ENCODE data around the gene RPTN.
"Not testable (repeated sequence)": the region's sequence is repeated elsewhere in the genome, so short reads cannot be mapped to it uniquely, and the experiment has no call there.

The RPTN gene

DNA sequence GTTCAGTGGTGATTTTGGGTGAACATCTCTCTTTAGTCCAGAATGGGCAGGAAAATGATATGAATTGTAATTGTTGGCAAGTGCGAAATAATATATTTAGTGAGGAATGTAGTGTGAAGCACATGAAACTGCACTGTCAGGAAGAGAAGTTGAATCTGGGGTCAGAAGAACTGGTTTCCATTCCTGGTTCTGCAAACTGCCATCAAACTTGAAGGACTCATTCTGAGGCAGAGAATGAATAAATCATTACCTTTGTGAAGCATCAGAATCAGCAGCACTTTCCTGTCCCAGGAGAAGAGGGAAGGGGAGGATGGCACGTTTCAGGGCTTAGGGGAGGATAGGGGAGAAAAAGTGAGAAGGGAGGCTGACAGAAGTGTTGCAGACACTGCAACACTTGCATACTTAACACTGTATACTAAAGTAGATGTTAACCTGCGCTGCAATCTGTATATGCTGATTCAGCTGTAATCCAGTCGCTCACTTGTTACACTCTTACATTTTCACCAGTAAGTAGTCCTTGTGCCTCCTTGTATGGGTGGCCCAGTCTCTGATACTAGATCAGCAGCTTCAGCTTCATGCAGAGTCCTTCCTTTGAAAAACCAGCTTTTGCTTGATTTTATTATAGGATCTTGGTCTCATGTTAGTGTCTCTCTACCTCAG is 10.5 kb upstream of the RPTN start:
- Mint-ChIP-seq H3K4me1 (peaks cover 18% of the 10 kb centered on the region), H3K27ac (no peak overlapping the region), H3K27me3 (no peaks in the 10 kb centered on the region), H3K9me3 (no peaks in the 10 kb centered on the region), H3K4me3 (no peak overlapping the region)
- ATAC-seq (no peak), DNase-seq (no peak)

DNA sequence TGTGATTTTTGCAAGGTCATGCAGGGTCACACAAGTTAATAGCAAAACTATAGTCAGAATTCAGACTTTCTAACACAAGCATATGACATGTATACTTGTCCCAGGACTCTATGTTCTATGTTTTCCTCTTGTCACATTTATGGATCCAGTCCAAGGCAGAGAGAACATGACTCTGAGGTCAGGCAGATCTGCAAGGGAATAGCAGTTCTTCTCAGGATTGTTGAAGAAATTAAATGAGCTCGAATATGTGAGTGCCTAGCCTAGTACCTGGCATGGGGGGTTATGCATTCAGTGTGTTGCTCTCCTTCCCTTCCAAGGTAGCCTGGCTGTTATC is 9.5 kb upstream of the RPTN start:
- Mint-ChIP-seq H3K27ac (no peak overlapping the region), H3K4me1 (peaks cover 18% of the 10 kb centered on the region), H3K9me3 (no peaks in the 10 kb centered on the region), H3K27me3 (no peaks in the 10 kb centered on the region), H3K4me3 (no peak overlapping the region)
- no peak for DNase-seq
- ATAC-seq: no peak

DNA sequence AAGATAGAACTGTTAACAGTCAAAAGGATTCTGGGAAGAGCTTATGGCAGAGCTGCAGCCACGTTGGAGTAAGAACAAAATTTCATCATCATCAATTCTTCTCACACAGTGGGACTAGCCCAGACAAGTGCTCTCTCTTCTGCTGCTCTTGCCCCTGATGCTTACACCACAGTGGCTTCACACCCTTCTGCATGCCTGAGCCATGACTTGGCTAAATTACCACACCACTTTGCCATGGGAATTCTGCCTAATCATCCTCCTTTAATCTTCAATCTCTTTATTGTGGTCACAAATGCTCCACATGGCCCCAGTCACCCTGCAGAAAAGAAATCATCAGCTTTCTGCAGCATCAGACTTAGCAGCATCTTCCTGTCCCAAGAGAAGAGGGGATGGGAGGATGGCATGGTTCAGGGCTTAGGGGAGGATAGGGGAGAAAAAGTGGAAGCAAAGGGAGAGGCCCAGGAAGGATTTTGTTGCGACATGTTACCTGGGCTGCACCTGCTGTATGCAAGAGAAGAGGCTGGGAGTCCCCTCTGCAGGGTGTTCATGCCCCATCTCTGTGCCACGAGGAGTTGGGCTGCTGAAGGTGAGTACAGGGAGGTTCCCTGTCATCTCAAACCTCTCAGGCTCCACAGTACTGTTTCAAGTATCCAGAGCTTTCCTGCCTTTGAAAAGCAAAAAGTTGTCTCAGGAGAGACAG is 9.0 kb upstream of the RPTN start:
- Mint-ChIP-seq H3K9me3 (no peaks in the 10 kb centered on the region), H3K4me3 (no peak overlapping the region), H3K27ac (no peak overlapping the region), H3K4me1 (peaks cover 18% of the 10 kb centered on the region), H3K27me3 (no peaks in the 10 kb centered on the region)
- ATAC-seq (no peak), DNase-seq (no peak)

DNA sequence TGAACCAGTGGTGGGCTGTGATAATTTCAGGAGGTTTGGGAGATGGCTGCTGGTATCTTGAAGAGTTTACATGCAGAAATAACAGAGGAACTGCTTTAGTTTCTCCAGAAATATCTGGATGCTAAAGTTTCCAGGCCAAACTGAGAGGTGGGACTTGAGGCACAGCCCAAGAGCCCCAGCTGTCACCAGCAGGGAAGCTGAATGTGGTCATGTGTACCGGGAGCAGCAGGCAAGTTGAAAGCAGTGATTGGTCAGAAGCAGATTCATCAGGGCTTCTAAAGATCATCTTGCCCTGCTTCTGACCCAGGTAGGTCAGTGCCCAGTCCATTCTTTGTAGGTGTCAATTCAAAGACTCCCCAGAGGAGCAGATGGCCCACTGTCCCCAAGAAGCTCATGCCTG is 7.9 kb upstream of the RPTN start:
- Mint-ChIP-seq H3K4me1 (peaks cover 18% of the 10 kb centered on the region), H3K27ac (no peak overlapping the region), H3K4me3 (no peak overlapping the region), H3K9me3 (no peaks in the 10 kb centered on the region), H3K27me3 (no peaks in the 10 kb centered on the region)
- ATAC-seq (no peak), DNase-seq (no peak)

DNA sequence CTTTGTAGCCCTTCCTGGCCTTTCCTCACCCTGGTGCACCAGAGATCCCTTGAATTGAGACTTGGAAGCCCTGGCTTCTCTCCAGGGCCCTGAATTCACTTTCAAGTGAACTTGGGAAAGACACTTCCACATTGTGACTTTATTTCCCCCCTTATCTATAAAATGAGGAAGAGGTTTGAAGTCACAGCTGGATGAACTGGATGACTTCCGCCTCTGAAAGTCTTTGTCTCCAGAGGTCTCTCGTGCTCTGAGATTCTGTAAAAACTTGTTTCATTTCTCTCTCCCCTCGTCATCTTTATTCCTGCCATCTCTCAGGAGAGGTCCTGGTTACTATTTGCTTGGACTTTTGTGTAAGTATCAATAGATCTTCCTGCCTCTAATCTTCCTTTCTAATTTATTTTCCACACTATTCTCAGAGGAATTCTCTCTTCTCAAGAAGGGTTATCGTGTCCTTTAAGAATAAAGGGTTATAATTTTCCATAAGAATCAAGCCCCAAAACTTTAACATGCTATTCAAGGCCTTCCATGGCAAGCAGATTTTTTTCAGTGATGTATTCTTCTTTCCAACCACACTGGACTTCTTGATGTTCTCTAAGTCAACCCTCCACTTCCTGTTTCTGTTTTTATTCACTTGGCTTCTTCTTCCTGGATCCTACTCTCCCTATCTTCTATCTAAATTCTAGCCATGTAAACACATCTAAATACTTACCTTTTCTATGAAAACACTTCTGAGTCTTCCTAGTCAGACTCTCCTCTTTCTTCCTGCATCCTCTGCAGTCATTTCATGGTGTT is 6.5 kb upstream of the RPTN start:
- DNase-seq (no peak), ATAC-seq (no peak)
- Mint-ChIP-seq H3K4me3 (no peak overlapping the region), H3K27ac (peak overlapping the region in 1 of 2 donors; percentile 69), H3K9me3 (no peaks in the 10 kb centered on the region), H3K27me3 (no peaks in the 10 kb centered on the region), H3K4me1 (peaks cover 18% of the 10 kb centered on the region)

GRCh38 chr1:152164517-152165136 is 5.6 kb upstream of the RPTN start:
- Mint-ChIP-seq H3K27ac (no peak overlapping the region), H3K9me3 (no peaks in the 10 kb centered on the region), H3K4me3 (no peak overlapping the region), H3K27me3 (no peaks in the 10 kb centered on the region), H3K4me1 (peaks cover 18% of the 10 kb centered on the region)
- DNase-seq: no peak
- ATAC-seq: no peak

GRCh38 chr1:152162792-152163463 is 3.9 kb upstream of the RPTN start:
- H3K9me3 Mint-ChIP-seq: no peaks in the 10 kb centered on the region
- H3K4me3 Mint-ChIP-seq: no peak overlapping the region
- no peak overlapping the region for H3K27ac Mint-ChIP-seq
- ATAC-seq (no peak), DNase-seq (no peak)
- peaks cover 16% of the 10 kb centered on the region for H3K4me1 Mint-ChIP-seq
- no peaks in the 10 kb centered on the region for H3K27me3 Mint-ChIP-seq

DNA sequence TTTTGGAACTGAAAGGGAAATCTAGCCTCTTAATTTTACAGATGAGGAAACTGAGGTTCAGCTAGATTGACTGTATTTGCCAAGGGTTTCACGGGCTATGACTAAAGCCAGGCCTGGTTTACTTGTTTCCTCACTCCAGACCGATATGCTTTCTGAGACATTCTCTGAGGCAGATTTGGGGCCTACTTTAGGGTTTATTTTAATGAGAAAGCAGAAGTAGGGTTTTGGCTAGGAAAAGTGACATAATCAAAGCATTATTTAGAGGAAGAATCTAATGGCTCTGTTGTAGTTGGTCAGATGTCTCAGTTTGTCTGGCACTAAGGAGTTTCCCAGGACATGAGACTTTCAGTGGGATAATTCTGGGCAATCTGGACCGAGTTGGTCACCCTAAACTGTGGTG is 1.5 kb upstream of the RPTN start:
- Mint-ChIP-seq H3K27ac (no peak overlapping the region), H3K27me3 (no peaks in the 10 kb centered on the region), H3K4me1 (peaks cover 3% of the 10 kb centered on the region), H3K9me3 (no peaks in the 10 kb centered on the region), H3K4me3 (no peak overlapping the region)
- ATAC-seq: no peak
- DNase-seq: no peak

DNA sequence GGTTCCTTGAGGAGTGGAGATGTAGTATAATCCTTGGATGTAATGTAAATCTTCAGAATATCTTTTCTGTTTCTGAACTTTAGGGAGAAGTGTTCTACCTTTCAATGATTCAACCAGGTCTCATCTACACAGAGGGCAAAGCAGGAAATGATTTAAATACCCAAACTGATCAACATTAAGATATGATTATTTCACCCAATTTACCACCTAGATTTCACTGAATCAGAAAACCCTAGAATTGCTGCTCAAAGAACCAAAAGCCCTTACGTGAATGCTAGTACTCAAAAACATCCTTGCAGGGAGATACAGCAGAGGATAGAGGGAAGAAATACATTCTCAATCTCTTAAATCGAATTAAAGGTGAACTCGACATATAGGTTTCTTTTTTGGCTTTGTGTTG is 5.0 kb downstream of the RPTN start:
- peaks cover 4 to 6% of the 10 kb centered on the region in 2 donors for H3K9me3 Mint-ChIP-seq
- no peak overlapping the region for H3K4me3 Mint-ChIP-seq
- H3K4me1 Mint-ChIP-seq: no peaks in the 10 kb centered on the region
- ATAC-seq (no peak), DNase-seq (no peak)
- H3K27me3 Mint-ChIP-seq: peaks cover 18% of the 10 kb centered on the region
- H3K27ac Mint-ChIP-seq: no peak overlapping the region

DNA sequence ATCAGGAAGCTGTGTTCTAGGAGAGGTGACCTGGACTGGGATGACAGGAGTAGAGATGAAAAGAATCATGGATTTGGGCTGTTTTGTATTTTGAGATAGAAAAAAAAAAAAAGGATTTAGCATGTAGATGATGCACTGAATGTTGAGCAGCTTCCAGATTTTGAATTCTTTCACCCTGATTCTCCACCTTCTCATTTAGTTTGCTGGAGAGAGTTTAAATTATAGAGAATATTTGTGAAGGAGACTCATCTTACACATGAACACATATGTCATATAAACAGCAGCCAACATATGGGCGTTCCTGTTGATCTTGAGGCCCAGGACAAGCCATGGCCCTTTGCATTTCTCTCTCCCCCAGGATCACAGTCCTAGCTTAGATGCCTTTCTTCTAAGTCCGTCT is 7.4 kb downstream of the RPTN start:
- peaks cover 20% of the 10 kb centered on the region for H3K27me3 Mint-ChIP-seq
- peaks cover 15% of the 10 kb centered on the region in 2 donors for H3K9me3 Mint-ChIP-seq
- DNase-seq (no peak), ATAC-seq (no peak)
- no peaks in the 10 kb centered on the region for H3K4me1 Mint-ChIP-seq
- H3K27ac Mint-ChIP-seq: no peak overlapping the region
- no peak overlapping the region for H3K4me3 Mint-ChIP-seq

GRCh38 chr1:152148981-152149380 is 10.0 kb downstream of the RPTN start:
- ATAC-seq (no peak), DNase-seq (no peak)
- Mint-ChIP-seq H3K9me3 (peaks cover 24 to 29% of the 10 kb centered on the region in 2 donors), H3K4me3 (no peak overlapping the region), H3K27me3 (peaks cover 35% of the 10 kb centered on the region), H3K4me1 (no peaks in the 10 kb centered on the region), H3K27ac (no peak overlapping the region)

DNA sequence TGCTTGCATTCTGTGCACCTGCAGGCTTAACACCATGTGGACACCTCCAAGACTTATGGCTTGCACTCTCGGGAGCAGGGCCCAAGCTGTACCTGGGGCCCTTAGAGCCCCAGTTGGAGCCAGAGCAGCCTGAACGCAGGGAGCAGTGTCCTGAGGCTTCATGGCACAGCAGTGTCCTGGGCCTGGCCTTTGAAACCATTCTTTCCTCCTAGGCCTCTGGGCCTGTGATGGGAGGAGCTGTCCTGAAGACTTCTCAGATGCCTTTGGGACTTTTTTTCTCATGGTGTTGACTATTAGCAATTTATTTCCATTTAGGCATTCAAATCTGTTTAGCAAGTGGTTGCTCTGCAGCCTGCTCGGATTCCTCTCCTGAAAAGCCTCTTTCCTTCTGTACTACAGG is 11.0 kb downstream of the RPTN start:
- ATAC-seq: no peak
- H3K4me3 Mint-ChIP-seq: no peak overlapping the region
- peaks cover 7% of the 10 kb centered on the region for H3K4me1 Mint-ChIP-seq
- no peak for DNase-seq
- no peak overlapping the region for H3K27ac Mint-ChIP-seq
- peaks cover 33% of the 10 kb centered on the region for H3K27me3 Mint-ChIP-seq
- peaks cover 24 to 29% of the 10 kb centered on the region in 2 donors for H3K9me3 Mint-ChIP-seq

- Mint-ChIP-seq H3K9me3 (peaks cover 24 to 29% of the 10 kb centered on the region in 2 donors), H3K27ac (no peak overlapping the region), H3K4me3 (no peak overlapping the region), H3K27me3 (peaks cover 27% of the 10 kb centered on the region), H3K4me1 (peaks cover 8% of the 10 kb centered on the region)
- ATAC-seq (no peak), DNase-seq (no peak)
These were observed 13.3 kb downstream of the RPTN start for GRCh38 chr1:152145769-152146168.

GRCh38 chr1:152144674-152145183 is 14.3 kb downstream of the RPTN start:
- ATAC-seq, DNase-seq, H3K27ac Mint-ChIP-seq, H3K4me1 Mint-ChIP-seq, H3K4me3 Mint-ChIP-seq: not testable (repeated sequence)
- peaks cover 33% of the 10 kb centered on the region for H3K27me3 Mint-ChIP-seq
- H3K9me3 Mint-ChIP-seq: peaks cover 24 to 29% of the 10 kb centered on the region in 2 donors

All from stimulated activated naive CD8-positive, alpha-beta T cell treated with anti-CD3 and anti-CD28 coated beads, Interleukin-15, amount 100 ng/mL, for 72 hours (primary cell).